ENCODE data around the gene CDK11A. TPM values are rescaled to one million over a fixed set of nuclear protein-coding genes. Genes with fewer than 3 reads are reported as not detected.
A peak's percentile ranks its signal among the peaks of the same experiment; 100 is the strongest.
"Not testable (repeated sequence)": the region's sequence is repeated elsewhere in the genome, so short reads cannot be mapped to it uniquely, and the experiment has no call there.

CDK11A gene
- total and polyA plus RNA-seq, 4 donors, result 26.3 to 56.3 (median 52.9) TPM

- ATAC-seq (ENCODE audit: low FRiP score); H3K4me1 ChIP-seq (ENCODE audit: control insufficient read depth in 1 of 2, insufficient read depth in 2 of 2, low read length in 2 of 2); H3K27ac ChIP-seq (ENCODE audit: low read depth in 1 of 2, low read length in 2 of 2); H3K9me3 ChIP-seq (ENCODE audit: control insufficient read depth, low read length); H3K4me3 ChIP-seq (ENCODE audit: low read length in 2 of 2); H3K27me3 ChIP-seq (ENCODE audit: control insufficient read depth in 1 of 2, insufficient read depth in 2 of 2, low read length in 1 of 2); H3K36me3 ChIP-seq (ENCODE audit: control insufficient read depth in 1 of 2, insufficient read depth in 2 of 2, low read length in 1 of 2); intact Hi-C loops (cut with DNase I): not testable (repeated sequence)
- 94 to 95% methylated on average over 11 to 17 of the region's 18 CpGs for WGBS, 2 donors
- DNase-seq, result peak; percentile 15 to 27
These were observed 48.9 kb downstream of the CDK11A start for GRCh38 chr1:1675218-1675617.

GRCh38 chr1:1674806-1675205 lies 49.4 kb downstream of the CDK11A start:
- DNase-seq, result peak; percentile 20 to 24
- intact Hi-C loops (cut with DNase I); H3K4me3 ChIP-seq (ENCODE audit: low read length in 2 of 2); ATAC-seq (ENCODE audit: low FRiP score); H3K9me3 ChIP-seq (ENCODE audit: control insufficient read depth, low read length); H3K4me1 ChIP-seq (ENCODE audit: control insufficient read depth in 1 of 2, insufficient read depth in 2 of 2, low read length in 2 of 2); H3K36me3 ChIP-seq (ENCODE audit: control insufficient read depth in 1 of 2, insufficient read depth in 2 of 2, low read length in 1 of 2); H3K27me3 ChIP-seq (ENCODE audit: control insufficient read depth in 1 of 2, insufficient read depth in 2 of 2, low read length in 1 of 2); H3K27ac ChIP-seq (ENCODE audit: low read depth in 1 of 2, low read length in 2 of 2): not testable (repeated sequence)
- 88 to 91% methylated on average over 15 to 20 of the region's 21 CpGs for WGBS, 2 donors

GRCh38 chr1:1672181-1672965 lies 51.8 kb downstream of the CDK11A start:
- no peak overlapping the region for H3K4me3 ChIP-seq (ENCODE audit: low read length in 2 of 2)

DNA sequence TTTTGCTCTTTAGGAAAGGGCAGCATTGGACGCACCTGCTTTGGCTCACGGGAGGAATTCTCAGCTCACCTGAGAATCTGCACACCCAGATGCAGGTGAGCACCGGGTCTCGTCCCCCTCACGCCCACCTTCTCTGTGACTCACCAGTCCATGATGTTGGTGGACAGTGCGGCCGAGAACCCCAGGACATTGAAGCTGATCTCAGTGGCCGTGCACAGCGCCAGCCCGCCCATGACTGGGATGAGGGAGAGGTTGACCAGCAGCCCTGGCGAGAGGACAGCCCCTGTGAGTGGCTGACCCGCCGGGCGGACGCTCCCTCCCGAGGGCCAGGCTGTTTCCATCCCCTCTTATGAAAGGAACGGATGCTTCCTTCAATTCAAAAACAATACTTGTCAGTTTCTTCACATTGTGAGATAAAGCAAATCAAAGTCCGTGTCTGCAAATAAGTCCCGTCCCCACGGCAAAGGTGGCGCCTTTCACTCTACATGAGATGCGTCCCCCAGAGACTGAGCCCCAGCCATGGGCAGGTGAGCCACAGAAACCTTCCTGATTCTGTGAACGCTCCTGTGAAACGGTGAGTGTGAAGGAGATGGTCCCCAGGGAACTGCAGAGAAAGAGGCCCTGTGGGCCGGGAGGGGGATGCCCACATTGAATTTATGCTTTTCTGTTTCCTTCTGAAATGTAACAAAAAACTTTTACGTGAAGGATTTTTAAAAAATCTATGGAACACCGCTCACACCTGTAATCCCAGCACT lies 52.6 kb downstream of the CDK11A start:
- DNase-seq, result peak; percentile 39 to 65
- intact Hi-C loops (cut with DNase I), result no loop called here

More at GRCh38 chr1:1672181-1672965, 51.8 kb downstream of the CDK11A start:
- no peaks in the 10 kb centered on the region for H3K9me3 ChIP-seq (ENCODE audit: control insufficient read depth, low read length)
- H3K27ac ChIP-seq (ENCODE audit: low read depth in 1 of 2, low read length in 2 of 2), result no peak overlapping the region
- DNase-seq (peak; percentile 21 to 63), ATAC-seq (ENCODE audit: low FRiP score) (peak; percentile 11)
- H3K4me1 ChIP-seq (ENCODE audit: control insufficient read depth in 1 of 2, insufficient read depth in 2 of 2, low read length in 2 of 2), result no peaks in the 10 kb centered on the region
- intact Hi-C loops (cut with DNase I), result no loop called here
- 92 to 94% methylated on average over 25 of the region's 25 CpGs for WGBS, 2 donors
- H3K36me3 ChIP-seq (ENCODE audit: control insufficient read depth in 1 of 2, insufficient read depth in 2 of 2, low read length in 1 of 2), result peaks cover 0 to 3% of the 10 kb centered on the region in 2 donors
- H3K27me3 ChIP-seq (ENCODE audit: control insufficient read depth in 1 of 2, insufficient read depth in 2 of 2, low read length in 1 of 2), result no peaks in the 10 kb centered on the region

GRCh38 chr1:1670866-1671265 lies 53.3 kb downstream of the CDK11A start:
- DNase-seq (peak; percentile 29 to 60), ATAC-seq (ENCODE audit: low FRiP score) (no peak)
- Histone ChIP-seq H3K27ac (ENCODE audit: low read depth in 1 of 2, low read length in 2 of 2) (no peak overlapping the region), H3K27me3 (ENCODE audit: control insufficient read depth in 1 of 2, insufficient read depth in 2 of 2, low read length in 1 of 2) (no peaks in the 10 kb centered on the region), H3K4me3 (ENCODE audit: low read length in 2 of 2) (no peak overlapping the region), H3K9me3 (ENCODE audit: control insufficient read depth, low read length) (no peaks in the 10 kb centered on the region), H3K4me1 (ENCODE audit: control insufficient read depth in 1 of 2, insufficient read depth in 2 of 2, low read length in 2 of 2) (no peaks in the 10 kb centered on the region), H3K36me3 (ENCODE audit: control insufficient read depth in 1 of 2, insufficient read depth in 2 of 2, low read length in 1 of 2) (peaks cover 0 to 3% of the 10 kb centered on the region in 2 donors)
- intact Hi-C loops (cut with DNase I), result no loop called here
- whole genome bisulfite sequencing, 2 donors, result 94 to 95% methylated on average over 24 of the region's 24 CpGs

More for the DNA sequence above, 52.6 kb downstream of the CDK11A start:
- no peak for ATAC-seq (ENCODE audit: low FRiP score)
- no peak overlapping the region for H3K4me3 ChIP-seq (ENCODE audit: low read length in 2 of 2)
- H3K36me3 ChIP-seq (ENCODE audit: control insufficient read depth in 1 of 2, insufficient read depth in 2 of 2, low read length in 1 of 2), result peaks cover 0 to 3% of the 10 kb centered on the region in 2 donors
- H3K27me3 ChIP-seq (ENCODE audit: control insufficient read depth in 1 of 2, insufficient read depth in 2 of 2, low read length in 1 of 2), result no peaks in the 10 kb centered on the region
- 85 to 88% methylated on average over 27 of the region's 27 CpGs for WGBS, 2 donors
- H3K4me1 ChIP-seq (ENCODE audit: control insufficient read depth in 1 of 2, insufficient read depth in 2 of 2, low read length in 2 of 2), result no peaks in the 10 kb centered on the region
- H3K27ac ChIP-seq (ENCODE audit: low read depth in 1 of 2, low read length in 2 of 2), result no peak overlapping the region
- no peaks in the 10 kb centered on the region for H3K9me3 ChIP-seq (ENCODE audit: control insufficient read depth, low read length)

- WGBS, 2 donors, result 91 to 92% methylated on average over 43 of the region's 43 CpGs
- no peak overlapping the region for H3K4me3 ChIP-seq (ENCODE audit: low read length in 2 of 2)
- ATAC-seq (ENCODE audit: low FRiP score) (no peak), DNase-seq (peak; percentile 40 to 73)
- H3K9me3 ChIP-seq (ENCODE audit: control insufficient read depth, low read length), result no peaks in the 10 kb centered on the region
- peaks cover 0 to 3% of the 10 kb centered on the region in 2 donors for H3K36me3 ChIP-seq (ENCODE audit: control insufficient read depth in 1 of 2, insufficient read depth in 2 of 2, low read length in 1 of 2)
- intact Hi-C loops (cut with DNase I), result loop anchor here in 1 of 2 donors (10.0 kb wide), 1 partner anchor 55 kb away; the partner anchor contains the start of gene CDK11A
- no peak overlapping the region for H3K27ac ChIP-seq (ENCODE audit: low read depth in 1 of 2, low read length in 2 of 2)
- H3K27me3 ChIP-seq (ENCODE audit: control insufficient read depth in 1 of 2, insufficient read depth in 2 of 2, low read length in 1 of 2), result no peaks in the 10 kb centered on the region
- no peaks in the 10 kb centered on the region for H3K4me1 ChIP-seq (ENCODE audit: control insufficient read depth in 1 of 2, insufficient read depth in 2 of 2, low read length in 2 of 2)
These were observed 54.4 kb downstream of the CDK11A start for GRCh38 chr1:1669468-1670440.

DNA sequence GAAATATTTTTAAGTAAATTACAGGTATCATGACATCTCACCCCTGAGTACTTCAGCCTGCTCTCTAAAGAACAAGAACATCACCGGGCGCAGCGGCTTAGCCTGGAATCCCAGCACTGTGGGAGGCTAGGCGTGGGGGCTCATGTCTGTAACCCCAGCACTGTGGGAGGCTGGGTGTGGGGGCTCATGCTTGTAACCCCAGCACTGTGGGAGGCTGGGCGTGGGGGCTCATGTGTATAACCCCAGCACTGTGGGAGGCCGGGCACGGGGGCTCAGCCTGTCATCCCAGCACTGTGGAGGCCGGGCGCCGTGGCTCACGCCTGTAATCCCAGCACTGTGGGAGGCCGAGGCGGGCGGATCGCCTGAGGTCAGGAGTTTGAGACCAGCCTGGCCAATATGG lies 57.6 kb downstream of the CDK11A start:
- intact Hi-C loops (cut with DNase I), result loop anchor here in 1 of 2 donors (10.0 kb wide), 1 partner anchor 58 kb away; the partner anchor contains the start of gene CDK11A
- H3K27ac ChIP-seq (ENCODE audit: low read depth in 1 of 2, low read length in 2 of 2), result no peak overlapping the region
- no peak overlapping the region for H3K4me3 ChIP-seq (ENCODE audit: low read length in 2 of 2)
- no peaks in the 10 kb centered on the region for H3K9me3 ChIP-seq (ENCODE audit: control insufficient read depth, low read length)
- H3K36me3 ChIP-seq (ENCODE audit: control insufficient read depth in 1 of 2, insufficient read depth in 2 of 2, low read length in 1 of 2), result peaks cover 0 to 3% of the 10 kb centered on the region in 2 donors
- H3K4me1 ChIP-seq (ENCODE audit: control insufficient read depth in 1 of 2, insufficient read depth in 2 of 2, low read length in 2 of 2), result no peaks in the 10 kb centered on the region
- WGBS, 2 donors, result 96% methylated on average over 13 to 15 of the region's 15 CpGs
- peak; percentile 46 to 64 for DNase-seq
- no peaks in the 10 kb centered on the region for H3K27me3 ChIP-seq (ENCODE audit: control insufficient read depth in 1 of 2, insufficient read depth in 2 of 2, low read length in 1 of 2)
- no peak for ATAC-seq (ENCODE audit: low FRiP score)

GRCh38 chr1:1665815-1666251 lies 58.3 kb downstream of the CDK11A start:
- Histone ChIP-seq H3K27me3 (ENCODE audit: control insufficient read depth in 1 of 2, insufficient read depth in 2 of 2, low read length in 1 of 2) (no peaks in the 10 kb centered on the region), H3K9me3 (ENCODE audit: control insufficient read depth, low read length) (no peaks in the 10 kb centered on the region), H3K4me1 (ENCODE audit: control insufficient read depth in 1 of 2, insufficient read depth in 2 of 2, low read length in 2 of 2) (no peaks in the 10 kb centered on the region), H3K36me3 (ENCODE audit: control insufficient read depth in 1 of 2, insufficient read depth in 2 of 2, low read length in 1 of 2) (peaks cover 0 to 3% of the 10 kb centered on the region in 2 donors), H3K27ac (ENCODE audit: low read depth in 1 of 2, low read length in 2 of 2) (no peak overlapping the region), H3K4me3 (ENCODE audit: low read length in 2 of 2) (no peak overlapping the region)
- intact Hi-C loops (cut with DNase I), result loop anchor here in 1 of 2 donors (10.0 kb wide), 1 partner anchor 59 kb away; the partner anchor contains the start of gene CDK11A
- 79 to 82% methylated on average over 25 of the region's 25 CpGs for WGBS, 2 donors
- DNase-seq (peak; percentile 34 to 79), ATAC-seq (ENCODE audit: low FRiP score) (no peak)

Data from aorta (tissue), 5 donors.